GM11168 (cell line): Measurements from ENCODE around the gene SPSB1.

Experiments used
- in situ Hi-C: fragments of 300-500 bp; cut with MboI; formaldehyde crosslinking; loops from one replicate; pipeline ENCODE4 v1.12.0; 2022; ENCODE audit warnings: low sequenced_read_pairs; ENCODE audit not compliant: unreplicated experiment

Gene SPSB1

DNA sequence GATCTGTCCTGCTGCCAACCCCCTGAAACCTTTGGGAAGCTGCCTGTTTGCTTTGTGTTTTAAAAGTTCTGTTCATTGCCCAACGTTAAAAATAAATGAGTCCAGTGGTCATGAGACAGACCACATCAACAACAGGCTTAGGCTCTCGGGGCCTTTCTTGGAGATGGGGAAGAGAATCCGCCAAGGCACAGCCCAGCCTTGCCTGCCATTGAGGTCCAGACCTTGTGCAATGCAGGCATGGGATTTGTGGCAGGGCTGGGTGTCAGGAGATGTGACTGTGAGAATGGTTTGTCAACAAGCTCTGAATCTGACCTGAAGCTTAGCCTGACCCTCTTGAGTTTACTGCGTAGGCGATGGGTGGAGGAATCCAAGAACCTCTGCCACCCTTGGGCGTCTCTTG, 4.2 kb downstream of the SPSB1 start:
- in situ Hi-C loops, result loop anchor here (10.0 kb wide), 1 partner anchor 198 kb away; no protein-coding TSS in a partner anchor

DNA sequence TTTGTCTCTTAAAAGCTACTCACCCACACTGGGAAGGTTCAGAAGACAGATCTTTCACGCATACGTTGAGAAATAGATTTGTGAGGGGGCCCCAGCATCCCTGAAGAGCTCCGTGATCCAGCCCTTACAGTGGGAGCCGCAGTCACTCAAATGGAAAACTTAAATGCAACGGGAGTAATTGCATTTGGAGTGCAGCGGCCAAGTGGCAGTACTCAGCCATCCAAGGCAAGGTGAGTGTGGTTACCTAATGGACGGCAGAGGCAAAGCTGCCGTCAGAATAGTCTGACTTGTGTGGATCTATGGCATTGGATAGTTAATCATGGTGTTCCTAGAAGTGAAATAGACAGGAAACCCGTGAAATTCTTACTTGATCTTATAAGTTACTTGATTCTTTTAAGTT, 5.1 kb downstream of the SPSB1 start:
- in situ Hi-C loops, result loop anchor here (10.0 kb wide), 1 partner anchor 197 kb away; no protein-coding TSS in a partner anchor

GRCh38 chr1:9298282-9298681, 5.6 kb downstream of the SPSB1 start:
- in situ Hi-C loops, result loop anchor here (10.0 kb wide), 1 partner anchor 197 kb away; no protein-coding TSS in a partner anchor

GRCh38 chr1:9299571-9300541, 7.2 kb downstream of the SPSB1 start:
- in situ Hi-C loops, result loop anchor here (10.0 kb wide), 1 partner anchor 195 kb away; no protein-coding TSS in a partner anchor

DNA sequence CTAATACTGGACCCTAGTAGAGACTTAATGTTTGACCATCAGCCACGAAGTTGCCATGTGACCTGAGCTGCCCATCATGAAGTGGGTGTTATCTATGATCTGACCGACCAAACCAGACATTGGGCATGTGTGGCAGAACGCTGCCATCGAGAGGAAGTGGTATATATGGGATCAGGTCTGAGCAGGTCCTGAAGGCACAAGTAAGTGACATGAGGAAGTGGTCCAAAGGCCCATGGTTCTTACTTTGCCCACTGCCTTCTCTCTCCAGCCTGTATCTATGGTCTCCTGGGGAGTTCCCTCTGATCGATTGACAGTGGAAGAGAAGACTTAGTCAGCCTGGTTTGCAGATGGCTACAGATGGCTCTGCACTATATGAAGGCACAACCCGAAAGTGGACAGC, 7.9 kb downstream of the SPSB1 start:
- in situ Hi-C loops, result no loop called here

DNA sequence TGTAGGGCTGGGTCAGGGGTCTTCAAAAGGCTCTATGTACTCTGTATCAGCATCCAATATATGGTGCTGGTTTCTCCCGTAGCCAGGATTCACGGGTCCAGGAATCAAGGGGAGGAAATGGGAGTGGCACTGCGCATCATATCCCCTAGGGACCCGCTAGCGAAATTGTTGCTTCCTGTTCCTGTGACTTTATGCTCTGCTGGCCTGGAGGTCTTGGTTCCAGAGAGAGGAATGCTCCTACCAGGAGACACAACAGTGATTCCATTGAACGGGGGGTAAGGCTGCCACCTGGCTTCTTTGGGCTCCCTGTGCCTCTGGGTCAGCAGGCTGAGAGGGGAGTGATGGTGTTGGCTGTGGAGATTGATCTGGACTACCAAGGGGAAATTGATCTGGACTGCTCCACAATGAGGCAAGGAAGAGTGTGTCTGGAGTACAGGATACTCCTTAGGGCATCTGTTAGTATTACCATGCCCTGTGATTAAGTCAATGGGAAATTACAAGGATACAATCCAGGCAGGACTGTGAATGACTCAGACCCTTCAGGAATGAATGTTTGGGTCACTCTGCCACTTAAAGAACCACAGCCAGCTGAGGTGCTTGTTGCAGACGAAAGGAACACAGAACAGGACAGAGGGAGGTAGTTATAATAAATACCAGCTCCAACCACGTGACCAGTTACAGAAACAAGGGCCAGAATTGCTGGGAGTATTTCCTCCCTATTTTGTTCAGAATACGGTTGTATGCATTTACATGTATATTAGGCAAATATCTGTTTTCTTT, 10.2 kb downstream of the SPSB1 start:
- in situ Hi-C loops, result no loop called here

DNA sequence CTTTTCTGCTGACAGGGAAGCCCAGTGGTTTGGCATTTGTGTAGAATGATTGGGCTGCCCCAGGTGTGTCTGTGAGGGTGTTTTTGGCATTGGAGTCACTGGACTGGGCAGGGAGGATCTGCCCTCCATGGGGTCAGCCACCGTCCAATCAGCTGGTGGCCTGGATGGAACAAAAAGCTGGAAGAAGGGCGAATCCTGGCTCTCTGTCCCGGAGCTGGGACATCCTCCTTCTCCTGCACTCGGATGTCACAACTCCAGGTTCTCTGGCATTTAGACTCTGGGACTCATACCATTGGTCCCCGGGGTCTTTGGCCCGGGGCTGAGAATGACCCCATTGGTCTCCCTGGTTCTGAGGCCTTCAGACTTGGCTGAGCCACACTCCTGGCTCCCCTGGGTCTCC, 11.2 kb downstream of the SPSB1 start:
- in situ Hi-C loops, result no loop called here

DNA sequence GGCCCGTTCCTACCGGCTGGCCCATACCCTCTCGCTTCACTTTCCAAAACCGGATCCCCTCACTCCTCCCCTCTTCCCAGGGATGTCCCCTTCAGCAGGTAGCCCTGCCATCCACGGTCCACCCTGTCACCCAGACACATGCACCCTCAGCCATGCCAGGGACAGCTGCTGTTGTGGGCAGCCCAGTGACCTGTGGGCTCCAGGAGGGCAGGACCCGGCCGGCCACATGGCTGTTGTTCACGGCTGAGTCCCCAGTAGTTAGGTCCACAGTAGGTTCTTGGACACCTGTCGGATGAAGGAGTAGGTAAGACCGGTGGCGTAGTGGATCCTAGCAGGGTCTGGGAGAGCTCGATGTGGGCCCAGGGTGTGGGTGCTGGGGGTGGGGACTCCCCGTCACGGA, 12.5 kb downstream of the SPSB1 start:
- in situ Hi-C loops, result no loop called here

GRCh38 chr1:9306006-9306405, 13.3 kb downstream of the SPSB1 start:
- in situ Hi-C loops, result no loop called here

- in situ Hi-C loops, result no loop called here
Observed at GRCh38 chr1:9307303-9307702, 14.6 kb downstream of the SPSB1 start.

DNA sequence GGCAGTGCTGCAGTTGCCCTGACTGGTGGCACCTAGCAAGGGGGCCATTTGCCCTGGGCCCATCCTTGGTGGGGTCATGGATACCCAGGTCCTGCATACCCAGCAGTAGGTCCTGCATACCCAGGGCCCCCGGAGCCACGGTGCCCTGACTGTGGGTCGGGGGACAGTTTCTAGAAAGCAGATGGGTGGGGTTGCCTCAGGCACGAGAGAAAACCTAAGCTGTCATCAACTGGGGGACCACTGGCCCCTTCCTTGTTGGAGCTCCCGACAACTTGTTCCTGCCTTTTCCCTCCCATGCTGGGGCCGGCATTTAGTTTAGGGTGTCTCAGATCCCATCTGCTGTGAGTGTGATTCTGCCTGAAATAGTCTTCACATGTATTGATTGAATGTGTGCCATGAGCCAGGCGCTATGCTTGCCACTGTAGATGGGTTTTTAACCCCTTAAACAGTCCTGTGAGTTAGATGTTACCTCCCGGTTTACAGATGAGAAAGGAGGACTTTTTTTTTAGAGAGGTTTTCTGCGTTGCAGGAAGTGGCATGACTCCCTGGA, 15.6 kb downstream of the SPSB1 start:
- in situ Hi-C loops, result no loop called here

- in situ Hi-C loops, result no loop called here
Observed at GRCh38 chr1:9309080-9309479, 16.4 kb downstream of the SPSB1 start.

- in situ Hi-C loops, result no loop called here
Observed at GRCh38 chr1:9309991-9310390, 17.3 kb downstream of the SPSB1 start.

DNA sequence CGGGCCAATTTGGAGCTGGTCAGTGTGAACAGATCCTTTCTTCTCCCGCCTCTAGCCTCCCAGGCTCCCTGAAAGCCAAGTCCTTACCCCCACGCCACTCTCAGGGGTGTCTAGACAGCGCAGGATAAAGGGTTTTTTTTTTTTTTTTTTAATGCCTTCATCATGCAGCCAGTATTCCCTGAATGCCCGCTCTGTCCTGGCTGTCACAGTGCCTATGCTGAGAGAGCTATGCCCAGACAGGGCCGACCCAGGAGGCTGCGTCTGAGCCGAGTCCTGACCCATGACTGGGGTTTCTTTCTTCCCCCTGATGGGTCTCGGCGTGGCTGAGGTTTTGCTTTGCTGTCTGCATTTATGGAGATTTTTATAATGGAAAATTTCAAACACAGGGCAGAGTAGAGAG, 18.3 kb downstream of the SPSB1 start:
- in situ Hi-C loops, result no loop called here

DNA sequence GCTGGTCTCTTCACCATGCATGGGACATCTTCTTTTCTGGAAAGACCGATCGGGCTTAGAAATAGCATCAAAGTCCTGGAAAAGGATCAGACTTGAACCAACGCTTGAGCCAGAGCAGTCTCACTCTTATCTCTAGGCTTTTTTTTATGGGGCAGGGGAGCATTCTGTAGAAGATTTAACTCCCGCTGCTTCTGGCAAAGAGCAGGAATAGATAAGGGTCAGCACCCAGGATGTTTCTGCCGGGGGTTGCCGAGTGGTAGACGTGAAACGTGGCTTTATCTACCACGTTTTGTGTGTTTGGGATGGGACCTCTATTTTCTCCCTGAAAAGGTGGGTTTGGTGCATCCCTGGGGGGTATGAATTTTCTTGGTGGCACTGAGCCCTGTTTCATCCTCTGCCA, 18.8 kb downstream of the SPSB1 start:
- in situ Hi-C loops, result no loop called here

GRCh38 chr1:9312168-9312720, 19.6 kb downstream of the SPSB1 start:
- in situ Hi-C loops, result no loop called here

DNA sequence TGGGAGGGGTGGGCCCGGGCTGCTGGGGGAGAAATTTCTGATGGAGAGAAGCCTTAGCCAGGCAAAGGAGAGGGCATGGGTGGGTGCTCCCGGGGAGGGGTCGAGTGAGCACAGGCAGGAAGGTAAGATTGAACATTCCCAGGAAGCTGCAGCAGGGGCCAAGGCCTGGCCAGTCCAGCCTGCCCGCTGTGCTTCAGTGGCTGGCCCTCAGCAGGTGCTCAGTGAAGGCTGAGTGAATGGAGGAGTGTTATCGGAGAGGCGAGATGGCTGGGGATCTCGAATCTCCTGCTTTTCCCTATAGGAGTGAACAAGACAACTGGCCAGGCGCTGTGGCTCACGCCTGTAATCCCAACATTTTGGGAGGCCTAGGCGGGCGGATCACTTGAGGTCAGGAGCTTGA, 20.9 kb downstream of the SPSB1 start:
- in situ Hi-C loops, result no loop called here

DNA sequence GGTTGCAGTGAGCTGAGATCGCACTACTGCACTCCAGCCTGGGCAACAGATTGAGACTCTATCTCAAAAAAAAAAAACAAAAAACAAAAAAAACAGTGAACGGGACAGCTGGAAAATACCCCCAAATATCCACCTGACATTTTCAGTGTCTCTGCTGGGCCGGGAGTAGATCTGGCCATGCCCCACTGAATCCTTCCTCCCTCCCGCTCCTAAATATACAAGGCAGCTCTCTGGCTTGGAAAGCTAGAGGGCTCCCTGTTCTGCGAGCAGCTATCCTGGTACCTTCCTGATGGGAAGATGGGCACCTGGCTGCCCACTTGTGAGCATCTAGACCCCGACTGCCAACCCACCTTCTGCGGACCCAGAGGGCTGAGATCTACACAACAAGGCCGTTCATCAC, 21.4 kb downstream of the SPSB1 start:
- in situ Hi-C loops, result no loop called here

GRCh38 chr1:9314711-9315379, 22.2 kb downstream of the SPSB1 start:
- in situ Hi-C loops, result no loop called here
